HG03045 (cell line): ENCODE data around the gene ARHGAP24.
"Not testable (repeated sequence)": the region's sequence is repeated elsewhere in the genome, so short reads cannot be mapped to it uniquely, and the experiment has no call there.

ENCODE experiments used
- ATAC-seq: cut with Tn5 transposase; IDR thresholded peaks from one replicate; pipeline ENCODE4 v1.9.1; 2021; ENCODE audit warnings: mild to moderate bottlenecking, moderate library complexity; ENCODE audit not compliant: unreplicated experiment

The ARHGAP24 gene

GRCh38 chr4:85515701-85516100 lies 40.8 kb downstream of the ARHGAP24 start:
- no peak for ATAC-seq

- ATAC-seq: not testable (repeated sequence)
Measured at GRCh38 chr4:85518526-85518925, 43.6 kb downstream of the ARHGAP24 start.

- no peak for ATAC-seq
Measured at GRCh38 chr4:85520765-85521749, 46.1 kb downstream of the ARHGAP24 start.

- no peak for ATAC-seq
Measured at GRCh38 chr4:85522277-85522676, 47.3 kb downstream of the ARHGAP24 start.

- ATAC-seq: no peak
Measured at GRCh38 chr4:85522836-85523235, 47.9 kb downstream of the ARHGAP24 start.

- no peak for ATAC-seq
Measured at GRCh38 chr4:85527815-85528214, 52.9 kb downstream of the ARHGAP24 start.

GRCh38 chr4:85531560-85532341 lies 56.8 kb downstream of the ARHGAP24 start:
- ATAC-seq: no peak

- no peak for ATAC-seq
Measured at GRCh38 chr4:85534120-85534519, 59.2 kb downstream of the ARHGAP24 start.

- ATAC-seq: no peak
Measured at GRCh38 chr4:85543832-85544231, 68.9 kb downstream of the ARHGAP24 start.

GRCh38 chr4:85544751-85545150 lies 69.8 kb downstream of the ARHGAP24 start:
- ATAC-seq: no peak

GRCh38 chr4:85548116-85548515 lies 73.2 kb downstream of the ARHGAP24 start:
- no peak for ATAC-seq

GRCh38 chr4:85548841-85549240 lies 73.9 kb downstream of the ARHGAP24 start:
- ATAC-seq: no peak

- no peak for ATAC-seq
Measured at GRCh38 chr4:85555206-85555605, 80.3 kb downstream of the ARHGAP24 start.

GRCh38 chr4:85556283-85556682 lies 81.3 kb downstream of the ARHGAP24 start:
- peak; percentile 37 for ATAC-seq

GRCh38 chr4:85557016-85557901 lies 82.3 kb downstream of the ARHGAP24 start:
- ATAC-seq: peak; percentile 91

GRCh38 chr4:85565761-85566480 lies 91.0 kb downstream of the ARHGAP24 start:
- ATAC-seq: no peak

GRCh38 chr4:85569730-85570299 lies 94.9 kb downstream of the ARHGAP24 start:
- ATAC-seq: no peak

GRCh38 chr4:85570388-85570787 lies 95.4 kb downstream of the ARHGAP24 start:
- no peak for ATAC-seq

- ATAC-seq: no peak
Measured at GRCh38 chr4:85571008-85571407, 96.1 kb downstream of the ARHGAP24 start.

GRCh38 chr4:85573270-85573669 lies 98.3 kb downstream of the ARHGAP24 start:
- ATAC-seq: no peak
